8988T (cell line): ENCODE data around the gene CD82.

ENCODE experiments used
- DNase-seq: peaks from one replicate; pipeline ENCODE4 v3.0.0; 2011

Gene CD82

DNA sequence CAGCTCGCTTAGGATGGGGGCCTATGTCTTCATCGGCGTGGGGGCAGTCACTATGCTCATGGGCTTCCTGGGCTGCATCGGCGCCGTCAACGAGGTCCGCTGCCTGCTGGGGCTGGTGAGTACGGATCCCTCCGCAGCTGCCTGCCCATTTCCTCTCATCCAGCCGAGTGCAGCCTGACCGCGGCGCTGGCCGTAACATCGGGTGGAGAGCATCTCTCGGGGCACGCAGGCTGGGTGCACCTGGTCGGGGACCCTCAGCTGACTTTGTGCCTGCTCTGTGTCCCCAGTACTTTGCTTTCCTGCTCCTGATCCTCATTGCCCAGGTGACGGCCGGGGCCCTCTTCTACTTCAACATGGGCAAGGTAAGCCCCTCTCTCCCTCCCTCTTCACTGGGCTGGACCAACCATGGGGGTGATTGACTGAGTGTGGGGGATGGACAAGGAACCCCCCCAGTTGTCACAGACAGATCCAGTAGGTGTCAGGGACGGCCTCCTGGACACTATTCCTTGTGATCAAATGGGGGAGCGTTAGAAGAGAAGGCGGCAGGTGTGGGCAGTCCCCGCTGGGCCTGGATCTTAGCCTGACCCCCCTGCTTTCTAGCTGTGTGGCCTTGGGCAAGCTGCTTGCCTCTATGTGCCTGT lies 39.7 kb downstream of the CD82 start:
- no peak for DNase-seq

DNA sequence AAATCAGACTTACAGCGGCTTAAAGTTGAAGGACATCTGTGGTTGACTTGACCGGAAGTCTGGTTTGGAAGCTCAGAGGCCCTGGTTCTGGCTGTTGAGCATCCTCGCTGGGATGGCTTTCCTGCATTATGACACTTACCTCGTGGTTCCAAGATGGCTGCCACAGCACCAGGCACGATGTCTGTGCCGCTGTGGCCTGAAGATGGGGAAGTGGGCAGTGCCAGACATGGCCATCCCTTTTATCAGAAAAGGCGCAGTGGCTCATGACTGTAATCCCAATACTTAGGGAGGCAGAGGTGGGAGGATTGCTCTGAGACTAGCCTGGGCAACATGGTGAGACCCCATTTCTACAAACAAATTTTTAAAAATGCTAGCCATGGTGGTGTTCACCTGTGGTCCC lies 40.5 kb downstream of the CD82 start:
- no peak for DNase-seq

DNA sequence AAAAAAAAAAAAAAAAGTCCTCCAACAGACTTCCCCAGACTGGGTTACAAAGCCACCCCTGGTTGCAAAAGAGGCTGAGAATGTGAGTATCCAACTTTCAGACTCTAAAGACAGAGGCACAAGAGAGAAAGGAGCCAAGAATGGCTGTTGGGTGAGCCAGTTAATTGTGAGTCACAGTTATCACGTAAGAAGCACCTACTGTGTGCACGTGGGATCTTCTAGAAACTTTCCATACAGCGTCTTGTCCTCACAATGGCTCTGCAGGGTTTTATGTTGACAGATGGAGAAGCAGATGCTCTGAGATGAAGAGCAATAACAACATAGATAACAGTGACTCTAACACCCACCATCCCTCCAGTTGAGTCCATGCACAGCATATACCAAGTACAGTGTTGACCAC lies 41.0 kb downstream of the CD82 start:
- DNase-seq = no peak

DNA sequence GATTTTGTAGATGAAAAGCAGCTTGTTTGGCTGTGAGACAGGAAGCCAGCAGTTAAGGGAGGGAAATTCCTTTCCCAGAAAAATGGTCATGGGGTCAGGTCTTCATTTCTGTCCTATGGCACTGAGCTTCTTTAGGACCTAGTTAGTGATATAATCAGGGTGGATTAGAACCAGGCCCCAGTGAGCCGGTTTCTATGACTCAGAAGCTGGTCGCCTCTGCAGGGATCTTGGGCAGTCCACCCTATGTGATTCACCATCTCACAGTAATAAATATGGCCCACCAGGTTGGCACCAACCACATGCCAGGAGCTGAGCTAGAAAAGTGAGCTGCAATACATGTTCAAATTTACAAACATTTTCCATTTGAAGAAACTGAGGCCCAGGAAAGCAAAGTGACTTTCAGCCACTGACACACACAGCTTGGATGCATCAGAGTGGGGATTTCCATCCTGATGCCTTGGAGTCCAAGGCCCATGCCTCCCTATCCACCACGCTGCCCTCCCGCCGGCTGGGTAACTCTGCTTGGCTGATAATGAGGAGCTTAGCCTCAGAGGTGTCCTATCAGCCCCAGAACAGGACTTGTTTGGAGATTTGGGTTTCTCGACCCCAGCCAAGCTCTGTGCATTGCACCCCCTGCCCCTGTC lies 42.0 kb downstream of the CD82 start:
- no peak for DNase-seq

DNA sequence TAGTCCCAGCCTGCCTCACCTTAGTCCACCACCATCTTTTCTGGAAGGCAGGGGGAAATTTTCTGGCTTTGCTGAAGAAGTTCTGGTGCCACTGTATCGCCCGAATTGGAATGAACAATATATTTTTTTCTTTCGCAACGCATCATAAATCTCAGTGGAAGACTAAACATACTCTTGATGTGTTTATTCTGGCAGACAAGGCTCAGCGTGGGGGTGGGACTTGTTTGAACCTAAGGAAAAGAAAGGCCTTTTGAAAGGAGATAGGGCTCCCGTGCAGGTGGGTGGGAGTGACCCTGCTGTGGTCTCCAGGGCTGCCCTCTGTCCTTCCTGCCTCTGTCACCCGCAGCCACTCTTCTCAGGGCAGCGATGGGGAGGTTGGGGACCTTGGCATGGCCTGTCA lies 42.5 kb downstream of the CD82 start:
- DNase-seq = no peak

DNA sequence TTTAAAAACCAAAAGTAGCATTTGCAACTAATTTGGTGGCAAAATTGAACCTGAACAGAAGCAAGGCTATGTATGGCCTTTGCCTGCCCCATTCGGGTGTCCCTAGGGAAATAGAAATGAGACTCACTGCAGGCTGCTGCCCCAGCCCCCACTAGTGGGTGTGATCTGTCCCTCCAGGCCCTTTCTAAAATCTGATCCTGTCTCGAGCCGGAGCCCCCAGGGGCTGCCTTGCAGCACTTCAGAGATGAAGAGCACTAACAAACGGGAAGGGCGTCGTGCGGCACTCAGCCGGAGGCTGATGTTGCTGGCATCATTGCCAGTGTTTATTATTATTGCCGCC lies 43.2 kb downstream of the CD82 start:
- DNase-seq = no peak

DNA sequence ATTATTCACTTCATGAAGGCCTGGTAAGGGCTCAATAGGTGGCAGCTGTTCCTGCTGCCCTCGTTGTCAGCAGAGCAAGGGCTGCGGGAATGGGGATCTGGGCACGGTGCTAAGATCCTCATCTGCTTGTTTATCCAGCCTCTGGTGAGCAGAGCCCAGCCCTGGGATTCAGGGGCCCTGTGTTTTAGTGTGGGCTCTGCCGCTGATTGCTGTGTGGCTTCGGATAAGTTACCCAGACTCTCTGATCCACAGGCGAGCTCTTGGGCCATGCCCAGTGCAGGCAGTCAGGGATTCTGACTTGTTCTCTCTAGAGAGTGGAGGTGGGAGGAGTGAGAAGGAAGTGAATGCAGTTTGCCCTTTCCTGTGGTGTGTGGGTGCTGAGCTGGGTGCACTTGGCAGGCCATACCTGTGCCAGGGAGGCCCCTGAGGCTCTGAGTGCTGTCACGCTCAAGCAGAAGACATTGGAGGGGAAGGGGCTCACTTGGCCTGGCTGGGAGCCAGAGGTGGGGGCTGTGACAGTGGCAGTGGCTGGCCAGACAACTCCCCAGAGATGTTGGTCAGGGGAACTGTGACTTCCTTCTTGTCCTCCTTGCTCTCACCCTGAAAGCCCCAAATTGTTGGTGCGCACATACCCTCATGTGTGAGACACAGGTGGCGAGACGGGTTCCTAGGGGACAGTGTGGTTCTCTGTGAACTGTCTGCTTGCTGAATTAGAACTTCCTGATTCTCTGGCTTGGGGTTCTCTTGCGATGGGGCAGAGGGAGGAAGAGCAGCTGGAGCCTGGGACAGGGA lies 43.7 kb downstream of the CD82 start:
- DNase-seq = no peak

DNA sequence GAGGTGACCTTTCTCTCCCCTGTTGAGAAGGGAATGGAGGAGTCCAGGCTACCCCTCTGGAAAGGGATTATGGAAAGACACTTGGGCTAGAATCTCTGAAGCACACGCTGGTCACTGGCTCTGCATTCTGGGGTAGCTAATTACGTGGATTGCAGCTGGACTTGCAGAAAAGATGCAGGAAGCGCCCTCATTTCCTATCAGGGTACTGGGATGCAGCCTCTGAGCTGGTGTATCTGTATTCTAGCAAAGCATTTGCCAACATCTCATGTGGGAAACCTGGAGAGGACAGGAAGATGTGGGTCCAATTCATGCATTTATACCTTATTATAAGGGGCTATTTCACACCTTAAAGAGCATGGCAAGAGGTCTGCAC lies 44.3 kb downstream of the CD82 start:
- DNase-seq = no peak

DNA sequence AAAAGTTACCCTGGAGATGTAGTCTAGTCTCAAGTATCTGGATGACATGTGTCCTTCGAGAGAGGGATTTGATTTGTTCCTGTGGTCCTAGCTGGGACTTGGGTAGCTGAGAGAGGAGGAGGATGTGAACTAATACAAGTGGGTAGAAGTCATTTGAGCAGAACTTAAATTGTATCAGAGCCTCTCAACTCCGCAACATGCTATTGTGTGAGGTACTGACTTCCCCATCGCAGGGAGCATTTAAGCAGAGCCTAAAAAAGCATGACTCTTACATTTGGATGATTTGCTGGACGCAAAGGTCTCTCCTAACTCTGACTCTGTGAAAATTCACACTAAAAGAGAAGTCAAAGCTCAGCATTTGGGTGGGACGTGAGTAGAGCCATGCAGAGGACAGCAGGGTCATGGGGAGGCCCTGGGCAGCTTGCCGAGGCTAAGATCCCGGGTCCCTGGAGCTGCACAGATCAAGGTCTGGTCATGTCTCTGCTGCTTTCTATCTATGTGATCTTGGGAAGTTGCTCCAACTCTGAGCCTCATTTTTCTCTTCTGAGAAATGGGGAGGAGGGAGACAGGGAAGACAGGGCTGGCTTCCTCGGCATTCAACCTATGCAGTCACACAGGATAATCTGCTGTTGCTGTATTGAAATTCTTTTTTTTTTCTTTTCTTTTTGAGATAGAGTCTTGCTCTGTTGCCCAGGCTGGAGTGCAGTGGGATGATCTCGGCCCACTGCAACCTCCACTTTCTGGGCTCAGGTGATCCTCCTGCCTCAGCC lies 44.9 kb downstream of the CD82 start:
- DNase-seq = no peak

DNA sequence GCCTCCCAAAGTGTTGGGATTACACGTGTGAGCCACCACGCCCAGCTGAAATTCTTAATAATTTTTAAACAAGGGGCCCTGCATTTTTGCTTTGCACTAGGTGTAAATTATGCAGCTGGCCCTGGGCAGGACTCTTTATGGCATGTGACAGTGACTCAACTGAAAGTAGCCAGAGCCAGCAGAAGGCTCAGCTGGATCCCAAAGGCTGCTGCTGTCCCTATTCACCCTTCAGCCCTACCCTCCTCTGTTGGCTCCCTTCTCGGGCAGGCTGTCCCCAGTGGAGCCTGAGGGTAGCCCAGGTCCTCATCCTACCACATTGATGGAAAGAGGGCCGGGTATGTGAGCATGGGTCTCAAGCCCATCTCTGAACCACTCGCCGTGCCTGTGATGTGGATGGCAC lies 45.6 kb downstream of the CD82 start:
- DNase-seq = no peak

DNA sequence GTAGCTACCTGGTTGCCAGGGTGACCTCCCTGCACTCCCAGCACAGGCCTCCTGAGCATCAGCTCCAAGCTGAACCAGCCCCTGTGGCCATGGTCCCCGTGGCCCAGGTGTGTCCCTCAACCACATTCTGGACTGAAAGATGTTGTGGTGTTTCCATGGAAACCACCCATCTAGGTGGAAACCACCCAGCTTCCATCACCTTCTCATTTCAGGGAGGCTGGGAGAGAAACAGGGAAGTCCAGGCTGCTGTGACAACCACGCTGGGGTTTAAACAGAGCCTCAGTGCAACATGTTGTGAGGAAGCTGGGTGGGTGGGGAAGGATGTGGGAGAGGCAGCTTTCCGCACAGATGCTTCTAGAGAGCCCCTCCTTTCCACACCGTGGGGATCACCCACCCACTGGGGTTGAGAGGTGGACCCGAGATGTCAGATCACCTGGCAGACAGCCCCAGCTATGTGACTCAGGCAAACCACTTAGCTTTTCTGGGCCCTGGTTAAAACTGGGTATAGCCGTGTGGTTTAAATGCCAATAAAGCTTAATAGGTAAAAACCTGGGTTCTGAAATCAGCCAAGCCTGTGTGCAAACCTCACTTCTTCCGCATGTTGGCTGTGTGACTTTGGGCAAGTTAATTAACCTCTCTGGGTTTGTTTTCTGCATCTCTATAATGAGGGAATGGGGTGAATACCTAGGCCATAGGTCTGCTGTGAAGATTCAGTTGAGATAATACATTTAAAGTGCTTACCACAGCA lies 46.4 kb downstream of the CD82 start:
- DNase-seq = no peak

DNA sequence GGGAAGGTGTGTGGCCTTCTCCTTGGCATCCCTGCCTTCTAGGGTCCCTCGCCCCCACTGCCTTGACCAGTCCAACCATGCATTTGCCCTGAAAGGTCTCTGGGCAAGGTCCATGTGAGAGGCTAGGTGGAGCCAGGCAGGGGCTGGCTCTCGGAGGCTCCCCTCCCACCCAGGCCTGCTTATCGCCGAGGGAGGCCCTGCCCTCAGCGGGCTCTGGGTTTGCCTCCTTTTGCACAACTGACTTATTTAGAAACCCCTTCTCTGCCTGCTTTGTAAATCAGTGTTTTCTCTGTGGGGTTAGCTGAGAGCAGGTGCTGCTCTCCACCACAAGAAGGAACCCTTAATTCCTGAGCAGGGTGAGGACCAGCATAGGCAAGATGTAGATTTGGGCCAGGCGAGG lies 47.7 kb downstream of the CD82 start:
- DNase-seq = no peak

DNA sequence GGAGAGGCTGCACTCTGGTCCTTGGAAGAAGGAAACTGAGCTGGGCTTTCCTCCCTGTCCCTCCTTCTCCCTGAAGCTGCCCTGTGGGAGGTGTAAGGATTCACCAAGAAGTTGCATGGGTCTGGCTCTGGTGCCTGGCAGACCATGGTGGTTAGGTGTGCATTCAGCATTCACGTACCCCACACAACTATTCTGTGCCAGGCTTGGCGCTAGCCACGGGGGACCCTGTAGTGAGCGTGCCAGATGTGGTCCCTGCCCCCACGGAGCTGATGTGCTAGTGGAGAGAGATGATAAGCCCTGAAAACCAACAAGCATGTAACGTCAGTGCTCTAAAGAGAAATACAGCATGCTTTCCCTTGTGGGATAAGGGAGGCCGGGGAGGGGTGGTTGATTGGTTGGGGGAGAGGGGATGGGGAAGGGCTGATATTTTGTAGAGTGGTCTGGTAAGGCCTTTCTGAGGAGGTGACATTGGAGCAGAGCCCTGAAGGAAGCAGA lies 48.9 kb downstream of the CD82 start:
- no peak for DNase-seq

DNA sequence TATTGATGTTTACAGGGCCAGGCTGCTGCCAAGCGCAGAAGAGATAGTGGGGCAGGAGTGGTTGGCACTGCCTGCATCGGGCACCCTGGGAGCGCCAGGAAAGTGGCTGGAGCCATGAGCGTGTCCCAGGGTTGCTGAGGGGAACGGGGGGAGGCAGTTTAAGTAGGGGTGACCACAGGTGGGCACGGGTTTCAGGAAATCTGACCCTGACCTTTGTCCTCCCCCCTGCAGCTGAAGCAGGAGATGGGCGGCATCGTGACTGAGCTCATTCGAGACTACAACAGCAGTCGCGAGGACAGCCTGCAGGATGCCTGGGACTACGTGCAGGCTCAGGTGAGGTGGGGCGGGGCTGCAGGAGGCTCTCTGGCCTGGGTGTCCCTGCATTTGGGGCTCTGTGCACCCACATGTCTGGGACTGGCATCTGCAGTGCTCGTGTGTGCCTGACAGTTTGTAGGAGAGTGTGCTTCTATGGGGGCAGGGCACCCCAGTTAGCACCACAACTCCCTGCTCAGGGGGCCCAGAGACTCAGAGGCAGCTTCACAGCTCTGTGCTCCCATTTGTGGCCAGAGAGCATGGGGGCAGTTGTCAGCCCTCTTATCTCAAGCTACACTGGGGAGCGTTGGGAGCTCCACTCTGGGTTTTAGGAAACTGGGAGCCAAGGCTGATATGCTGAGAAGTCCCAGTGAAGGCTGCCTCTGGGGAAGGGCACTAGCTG lies 49.7 kb downstream of the CD82 start:
- no peak for DNase-seq

DNA sequence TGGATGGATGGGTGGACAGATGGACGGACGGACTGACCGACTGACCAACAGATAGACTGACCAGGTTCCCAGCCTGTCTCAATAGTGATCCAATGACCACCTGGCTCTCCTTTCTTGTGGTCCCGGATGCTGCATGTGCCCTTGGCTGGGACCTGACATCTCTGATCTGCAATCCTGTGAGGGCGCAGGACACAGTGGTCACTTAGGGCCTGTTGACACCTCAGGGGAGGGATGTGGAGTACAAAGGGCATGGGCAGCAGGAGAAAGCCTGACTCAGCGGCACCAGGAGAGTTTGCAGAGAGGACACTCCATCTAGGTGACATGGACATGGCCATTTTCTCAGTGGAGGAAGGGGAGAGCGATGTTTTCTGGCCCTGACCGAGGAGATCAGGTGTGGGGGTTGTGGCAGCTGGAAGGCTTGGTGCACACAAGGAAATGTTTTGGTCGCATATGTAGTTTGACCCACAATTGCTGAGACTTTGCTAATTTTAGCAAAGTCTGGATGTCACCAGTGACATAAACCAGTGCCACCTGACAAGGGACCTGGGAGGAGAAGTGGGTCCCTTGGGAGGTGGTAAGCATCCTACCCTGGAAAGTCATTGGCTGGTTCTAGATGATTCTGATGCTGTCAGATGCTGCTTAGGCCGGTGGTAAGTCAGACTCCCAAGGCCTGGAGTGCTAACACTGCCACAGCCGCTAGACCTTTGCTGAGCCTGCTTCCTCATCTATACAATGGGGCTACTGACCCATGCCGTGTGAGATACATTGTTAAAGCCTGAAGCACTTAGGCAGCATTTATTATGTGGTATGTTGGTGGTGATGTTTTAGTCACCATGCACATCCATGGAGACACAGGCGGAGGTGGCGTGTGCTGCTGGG lies 50.7 kb downstream of the CD82 start:
- no peak for DNase-seq

DNA sequence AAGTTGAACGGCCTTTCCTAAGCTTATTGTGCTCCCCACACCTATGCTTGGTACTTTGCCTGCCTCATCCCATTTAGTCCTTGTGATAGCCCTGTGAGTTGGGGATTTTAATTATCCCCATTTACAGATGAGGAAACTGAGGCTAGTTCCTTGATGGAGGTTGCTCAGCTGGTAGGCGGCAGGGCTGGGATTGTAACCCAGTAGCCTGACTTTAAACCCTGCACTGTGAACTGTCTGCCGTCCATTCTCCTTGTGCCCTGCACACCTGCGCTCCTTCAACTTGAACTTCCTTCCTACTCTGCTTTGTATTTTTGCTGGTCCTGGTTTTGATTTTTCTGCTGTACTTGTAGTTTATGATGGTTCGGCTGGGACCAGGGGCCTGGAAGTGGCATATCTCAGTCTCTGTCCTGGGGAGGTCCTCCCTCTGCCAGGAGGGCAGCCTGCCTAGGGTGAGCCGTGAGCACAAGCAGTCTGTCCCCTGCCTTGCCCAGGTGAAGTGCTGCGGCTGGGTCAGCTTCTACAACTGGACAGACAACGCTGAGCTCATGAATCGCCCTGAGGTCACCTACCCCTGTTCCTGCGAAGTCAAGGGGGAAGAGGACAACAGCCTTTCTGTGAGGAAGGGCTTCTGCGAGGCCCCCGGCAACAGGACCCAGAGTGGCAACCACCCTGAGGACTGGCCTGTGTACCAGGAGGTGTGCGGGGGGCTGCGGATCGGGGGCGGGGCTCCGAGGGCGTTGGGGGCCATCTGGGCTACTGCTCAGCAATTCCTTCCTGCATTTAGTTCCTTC lies 52.4 kb downstream of the CD82 start:
- DNase-seq = no peak

DNA sequence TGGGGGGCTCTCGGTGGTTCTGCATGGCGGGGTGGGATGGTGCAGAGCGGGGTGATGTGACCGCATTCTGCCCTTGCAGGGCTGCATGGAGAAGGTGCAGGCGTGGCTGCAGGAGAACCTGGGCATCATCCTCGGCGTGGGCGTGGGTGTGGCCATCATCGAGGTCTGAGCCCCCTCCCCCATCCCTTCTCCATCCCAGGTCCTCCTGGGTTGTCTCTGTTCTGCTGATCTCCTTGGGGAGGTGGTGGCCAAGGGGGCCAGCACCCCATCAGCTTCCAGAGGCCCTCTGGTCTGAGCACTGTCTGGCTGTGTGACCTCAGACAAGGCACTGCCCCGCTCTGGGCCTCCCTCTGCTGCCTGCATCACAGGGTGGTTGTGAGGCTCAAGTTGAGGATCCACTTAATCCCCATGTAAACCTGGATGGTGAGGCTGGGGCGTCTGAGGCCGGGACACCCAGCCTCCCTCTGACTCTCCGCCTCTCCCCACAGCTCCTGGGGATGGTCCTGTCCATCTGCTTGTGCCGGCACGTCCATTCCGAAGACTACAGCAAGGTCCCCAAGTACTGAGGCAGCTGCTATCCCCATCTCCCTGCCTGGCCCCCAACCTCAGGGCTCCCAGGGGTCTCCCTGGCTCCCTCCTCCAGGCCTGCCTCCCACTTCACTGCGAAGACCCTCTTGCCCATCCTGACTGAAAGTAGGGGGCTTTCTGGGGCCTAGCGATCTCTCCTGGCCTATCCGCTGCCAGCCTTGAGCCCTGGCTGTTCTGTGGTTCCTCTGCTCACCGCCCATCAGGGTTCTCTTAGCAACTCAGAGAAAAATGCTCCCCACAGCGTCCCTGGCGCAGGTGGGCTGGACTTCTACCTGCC lies 53.3 kb downstream of the CD82 start:
- DNase-seq = no peak

DNA sequence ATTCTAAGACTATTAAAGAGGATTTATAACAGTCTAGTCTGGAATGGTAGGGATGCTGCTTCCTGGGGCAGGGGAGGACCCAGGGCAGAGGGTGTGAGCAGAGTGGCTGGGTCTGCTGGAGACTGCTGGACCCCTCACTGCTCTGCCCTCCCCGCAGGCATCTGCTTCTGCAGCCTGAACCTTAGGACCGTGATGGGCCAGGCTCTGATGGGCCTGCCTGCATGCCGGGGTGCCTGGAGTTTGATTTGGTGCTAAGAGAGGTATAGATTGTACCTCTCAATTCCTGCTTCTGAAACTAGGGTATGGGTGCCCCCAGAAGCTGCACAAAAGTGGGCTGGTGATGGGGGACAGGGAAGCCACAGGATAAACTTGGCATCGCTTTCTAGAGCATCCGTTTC lies 54.9 kb downstream of the CD82 start:
- no peak for DNase-seq

DNA sequence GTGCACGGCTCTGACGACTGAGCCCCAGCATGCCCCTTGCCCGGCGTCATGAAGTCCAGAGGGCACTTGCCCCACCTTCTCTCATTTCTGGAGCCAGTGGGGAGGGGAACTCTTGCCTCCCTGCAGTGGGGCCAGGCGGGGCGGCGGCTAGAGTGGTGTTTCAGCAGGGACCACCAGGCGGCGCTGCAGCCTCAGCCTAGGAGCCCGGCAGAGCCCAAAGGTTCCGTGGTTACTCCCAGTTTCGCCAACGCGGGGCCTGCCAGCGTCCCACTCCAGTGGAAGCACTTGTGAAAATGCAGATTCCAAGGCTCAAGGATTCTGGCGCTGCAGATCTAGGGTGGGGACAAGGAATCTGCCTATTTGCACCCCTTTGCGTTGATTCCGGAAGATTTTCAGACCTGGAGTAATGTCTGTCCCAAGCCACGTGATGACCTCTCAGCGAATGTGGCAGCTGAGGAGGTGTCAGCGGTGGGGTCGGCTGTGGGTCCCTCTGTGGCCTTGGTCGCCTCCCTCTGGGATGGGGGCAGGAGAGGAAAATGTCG lies 55.7 kb downstream of the CD82 start:
- peak; percentile 90 for DNase-seq
